MCF 10A (cell line): ENCODE measurements around the gene PIGZ. TPM values are rescaled to one million over a fixed set of nuclear protein-coding genes. Genes with fewer than 3 reads are reported as not detected.

ENCODE experiments used
- BruUV-seq: library from RNA; stranded (reverse); fragments of 400-500 nt; replicated peaks from 2 replicates; lab custom pipeline; 2021; lab: Mats Ljungman, UMichigan
- CTCF ChIA-PET: fragments of 300-600 bp; sonication (Branson Sonifier 250); formaldehyde crosslinking; extraction: SDS; loops from one replicate; lab custom pipeline; 2021; ENCODE audit warnings: antibody characterized with exemption, inconsistent platforms; lab: Yijun Ruan, JAX
- POLR2A ChIA-PET: fragments of 300-600, 350-650 bp; sonication (Branson Sonifier 250); formaldehyde crosslinking; extraction: SDS; loops from one replicate; lab custom pipeline; 2020; ENCODE audit warnings: antibody characterized with exemption, inconsistent platforms; lab: Yijun Ruan, JAX
- DNase-seq: peaks from one replicate; pipeline ENCODE4 v3.0.0-alpha.2; 2018; ENCODE audit not compliant: unreplicated experiment
- H3K27ac Mint-ChIP-seq: one replicate; pipeline ENCODE4 v1.8.0; 2022; ENCODE audit warnings: mild to moderate bottlenecking, low read depth, mixed read lengths; ENCODE audit not compliant: unreplicated experiment
- H3K27me3 Mint-ChIP-seq: one replicate; pipeline ENCODE4 v1.8.0; 2022; ENCODE audit warnings: mixed read lengths; ENCODE audit not compliant: insufficient read depth, unreplicated experiment
- H3K36me3 Mint-ChIP-seq: one replicate; pipeline ENCODE4 v1.8.0; 2022; ENCODE audit warnings: mild to moderate bottlenecking, moderate library complexity, mixed read lengths; ENCODE audit not compliant: insufficient read depth, unreplicated experiment
- H3K4me1 Mint-ChIP-seq: one replicate; pipeline ENCODE4 v1.8.0; 2022; ENCODE audit warnings: mixed read lengths; ENCODE audit not compliant: insufficient read depth, unreplicated experiment
- H3K4me3 Mint-ChIP-seq: one replicate; pipeline ENCODE4 v1.8.0; 2022; ENCODE audit warnings: mild to moderate bottlenecking, moderate library complexity, mixed read lengths; ENCODE audit not compliant: unreplicated experiment
- H3K9me3 Mint-ChIP-seq: one replicate; pipeline ENCODE4 v1.8.0; 2022; ENCODE audit warnings: mixed read lengths; ENCODE audit not compliant: unreplicated experiment
- CTCF ChIP-seq: fragments of 200-600 bp; IDR thresholded peaks from one replicate; pipeline ENCODE4 v1.8.0; 2022; ENCODE audit warnings: antibody characterized with exemption, mild to moderate bottlenecking; ENCODE audit not compliant: unreplicated experiment
- intact Hi-C: fragments of 100-400 bp; cut with micrococcal nuclease; formaldehyde crosslinking; loops from 2 replicates; pipeline ENCODE4 v1.14.1; 2022
- total RNA-seq: library from RNA; stranded (reverse); gene quantifications from 2 replicates; pipeline ENCODE4 v1.2.3, GENCODE V29; 2022

The PIGZ gene
- total RNA-seq, 1 experiment from 2014 or later: 5.2 TPM

GRCh38 chr3:196916221-196916620 is 52.4 kb downstream of the PIGZ start:
- Mint-ChIP-seq H3K4me1 (no peaks in the 10 kb centered on the region), H3K27ac (no peak overlapping the region), H3K4me3 (no peak overlapping the region), H3K27me3 (no peaks in the 10 kb centered on the region), H3K9me3 (no peaks in the 10 kb centered on the region), H3K36me3 (peaks cover 35% of the 10 kb centered on the region)
- TF ChIP-seq CTCF: no peak
- no TSS peak for BruUV-seq
- intact Hi-C loops: no loop called here
- ChIA-PET CTCF (interaction anchor here (0.6 kb wide), 1 partner anchor 17 kb away, joined by 4 read pairs; no protein-coding TSS in a partner anchor), POLR2A (no interaction called here)
- DNase-seq: no peak

GRCh38 chr3:196915375-196915774 is 53.3 kb downstream of the PIGZ start:
- CTCF ChIA-PET: no interaction called here
- DNase-seq: no peak
- intact Hi-C loops: no loop called here
- peaks cover 27% of the 10 kb centered on the region for H3K36me3 Mint-ChIP-seq
- H3K9me3 Mint-ChIP-seq: no peaks in the 10 kb centered on the region
- POLR2A ChIA-PET: no interaction called here
- no peak overlapping the region for H3K4me3 Mint-ChIP-seq
- no peaks in the 10 kb centered on the region for H3K27me3 Mint-ChIP-seq
- no peak overlapping the region for H3K27ac Mint-ChIP-seq
- H3K4me1 Mint-ChIP-seq: no peaks in the 10 kb centered on the region
- BruUV-seq: no TSS peak
- TF ChIP-seq CTCF: no peak

GRCh38 chr3:196914866-196915265 is 53.8 kb downstream of the PIGZ start:
- intact Hi-C loops: no loop called here

GRCh38 chr3:196903740-196904139 is 64.9 kb downstream of the PIGZ start:
- CTCF ChIA-PET: interaction anchor here (0.6 kb wide), 2 partner anchors 8 to 51 kb away, joined by 3 read pairs; no protein-coding TSS in a partner anchor
- DNase-seq: no peak
- Mint-ChIP-seq H3K4me3 (no peak overlapping the region), H3K9me3 (no peaks in the 10 kb centered on the region), H3K27ac (no peak overlapping the region), H3K4me1 (no peaks in the 10 kb centered on the region), H3K27me3 (no peaks in the 10 kb centered on the region), H3K36me3 (peaks cover 71% of the 10 kb centered on the region)
- POLR2A ChIA-PET: no interaction called here
- intact Hi-C loops: no loop called here
- TF ChIP-seq CTCF: no peak
- no TSS peak for BruUV-seq

More at GRCh38 chr3:196914866-196915265, 53.8 kb downstream of the PIGZ start:
- no peaks in the 10 kb centered on the region for H3K27me3 Mint-ChIP-seq
- no peaks in the 10 kb centered on the region for H3K4me1 Mint-ChIP-seq
- H3K4me3 Mint-ChIP-seq: no peak overlapping the region
- no peaks in the 10 kb centered on the region for H3K9me3 Mint-ChIP-seq
- no peak for TF ChIP-seq CTCF
- BruUV-seq: no TSS peak
- no peak for DNase-seq
- H3K36me3 Mint-ChIP-seq: peaks cover 25% of the 10 kb centered on the region
- ChIA-PET CTCF (no interaction called here), POLR2A (interaction anchor here (0.6 kb wide), 1 partner anchor 27 kb away, joined by 3 read pairs; the partner anchor contains the start of gene NCBP2)
- no peak overlapping the region for H3K27ac Mint-ChIP-seq
